H9 (cell line): ENCODE results near the gene ADISSP. TPM values are rescaled to one million over a fixed set of nuclear protein-coding genes. Genes with fewer than 3 reads are reported as not detected.

Experiments used
- DNase-seq: peaks from one replicate; pipeline ENCODE4 v3.0.0-alpha.2; 2017
- H2AFZ ChIP-seq: one replicate; pipeline ENCODE4 v1.6.1; 2013; ENCODE audit warnings: mild to moderate bottlenecking, low read length, control low read depth, moderate library complexity
- H2AK5ac ChIP-seq: 2 replicates; pipeline ENCODE4 v1.6.1; 2013; ENCODE audit warnings: low read length, control low read depth, mixed read lengths; ENCODE audit not compliant: insufficient read length
- H2BK120ac ChIP-seq: one replicate; pipeline ENCODE4 v1.6.1; 2013; ENCODE audit warnings: low read depth, mild to moderate bottlenecking, low read length, control low read depth, inconsistent platforms; ENCODE audit not compliant: poor library complexity, severe bottlenecking
- H2BK12ac ChIP-seq: 2 replicates; pipeline ENCODE4 v1.6.1; 2013; ENCODE audit warnings: low read length, control low read depth, mixed read lengths, low read depth; ENCODE audit not compliant: insufficient read length
- H2BK15ac ChIP-seq: 2 replicates; pipeline ENCODE4 v1.6.1; 2013; ENCODE audit warnings: low read depth, low read length, control low read depth
- H2BK20ac ChIP-seq: one replicate; pipeline ENCODE4 v1.6.1; 2013; ENCODE audit warnings: low read depth, mild to moderate bottlenecking, low read length, control low read depth, inconsistent platforms; ENCODE audit not compliant: poor library complexity, severe bottlenecking
- H2BK5ac ChIP-seq: 2 replicates; pipeline ENCODE4 v1.6.1; 2013; ENCODE audit warnings: low read length, control low read depth, mixed read lengths; ENCODE audit not compliant: insufficient read length
- H3K14ac ChIP-seq: 2 replicates; pipeline ENCODE4 v1.6.1; 2013; ENCODE audit warnings: low read length, control low read depth; ENCODE audit not compliant: insufficient read depth
- H3K18ac ChIP-seq: 2 replicates; pipeline ENCODE4 v1.6.1; 2013; ENCODE audit warnings: low read depth, mild to moderate bottlenecking, mixed read lengths, low read length, control low read depth; ENCODE audit not compliant: insufficient read length
- H3K23ac ChIP-seq: 2 replicates; pipeline ENCODE4 v1.6.1; 2013; ENCODE audit warnings: low read length, control low read depth, mixed read lengths, low read depth; ENCODE audit not compliant: insufficient read length
- H3K23me2 ChIP-seq: 2 replicates; pipeline ENCODE4 v1.6.1; 2013; ENCODE audit warnings: low read depth, mild to moderate bottlenecking, mixed read lengths, low read length, control low read depth; ENCODE audit not compliant: insufficient read length, poor library complexity, severe bottlenecking
- H3K27ac ChIP-seq: 2 replicates; pipeline ENCODE4 v1.5.1; 2013; ENCODE audit warnings: low read length, control low read depth, mixed read lengths, low read depth; ENCODE audit not compliant: insufficient read length
- H3K27me3 ChIP-seq: 2 replicates; pipeline ENCODE4 v1.6.1; 2013; ENCODE audit warnings: low read length, control low read depth, inconsistent platforms; ENCODE audit not compliant: insufficient read depth
- H3K4ac ChIP-seq: 2 replicates; pipeline ENCODE4 v1.6.1; 2013; ENCODE audit warnings: low read depth, mild to moderate bottlenecking, control low read depth, inconsistent platforms, low read length, moderate library complexity
- H3K4me1 ChIP-seq: 2 replicates; pipeline ENCODE4 v1.6.1; 2013; ENCODE audit warnings: low read length, control low read depth, inconsistent platforms; ENCODE audit not compliant: insufficient read depth
- H3K4me2 ChIP-seq: 2 replicates; pipeline ENCODE4 v1.6.1; 2013; ENCODE audit warnings: low read length, control low read depth, mixed read lengths; ENCODE audit not compliant: insufficient read length, insufficient read depth
- H3K56ac ChIP-seq: 2 replicates; pipeline ENCODE4 v1.6.1; 2013; ENCODE audit warnings: low read depth, mild to moderate bottlenecking, mixed read lengths, low read length, control low read depth; ENCODE audit not compliant: insufficient read length
- H3K79me1 ChIP-seq: 2 replicates; pipeline ENCODE4 v1.6.1; 2013; ENCODE audit warnings: low read depth, mild to moderate bottlenecking, moderate library complexity, low read length, control low read depth, inconsistent platforms; ENCODE audit not compliant: insufficient read depth, poor library complexity, severe bottlenecking
- H3K79me2 ChIP-seq: 2 replicates; pipeline ENCODE4 v1.6.1; 2013; ENCODE audit warnings: low read length, control low read depth, inconsistent platforms; ENCODE audit not compliant: insufficient read depth
- H3K9ac ChIP-seq: 2 replicates; pipeline ENCODE4 v1.6.1; 2013; ENCODE audit warnings: low read length, control low read depth, mixed read lengths; ENCODE audit not compliant: insufficient read length; ENCODE audit errors: extremely low read depth
- H3K9me3 ChIP-seq: one replicate; pipeline ENCODE4 v1.6.1; 2013; ENCODE audit warnings: low read depth, low read length, inconsistent platforms; ENCODE audit not compliant: control insufficient read depth
- H3T11ph ChIP-seq: one replicate; pipeline ENCODE4 v1.6.1; 2013; ENCODE audit warnings: mild to moderate bottlenecking, low read length, control low read depth, inconsistent platforms
- H4K20me1 ChIP-seq: one replicate; pipeline ENCODE4 v1.6.1; 2013; ENCODE audit not compliant: control insufficient read depth, insufficient read length, insufficient read depth
- H4K5ac ChIP-seq: 2 replicates; pipeline ENCODE4 v1.6.1; 2013; ENCODE audit warnings: low read depth, mild to moderate bottlenecking, mixed read lengths, low read length, control low read depth; ENCODE audit not compliant: insufficient read length
- H4K8ac ChIP-seq: replicated peaks from 2 replicates; pipeline ENCODE4 v1.6.1; 2013; ENCODE audit warnings: low read length, control low read depth, mixed read lengths, low read depth; ENCODE audit not compliant: insufficient read length
- H4K91ac ChIP-seq: 2 replicates; pipeline ENCODE4 v1.6.1; 2013; ENCODE audit warnings: low read depth, mild to moderate bottlenecking, moderate library complexity, mixed read lengths, low read length, control low read depth; ENCODE audit not compliant: insufficient read length
- H3K27ac Mint-ChIP-seq, 3 experiments: 2 replicates in 2 of 3; 3 replicates in 1 of 3; pipeline ENCODE4 v1.8.0; 2020 to 2021; ENCODE audit warnings: mixed read lengths in 3 of 3, mild to moderate bottlenecking in 1 of 3, moderate library complexity in 1 of 3
- H3K27me3 Mint-ChIP-seq: 2 replicates; pipeline ENCODE4 v1.8.0; 2021; ENCODE audit warnings: low read depth, mild to moderate bottlenecking, moderate library complexity, mixed read lengths
- H3K36me3 Mint-ChIP-seq, 3 experiments: 2 replicates in 2 of 3; 3 replicates in 1 of 3; pipeline ENCODE4 v1.8.0; 2020 to 2021; ENCODE audit warnings: low read depth in 3 of 3, mixed read lengths in 3 of 3; ENCODE audit not compliant: insufficient read depth in 1 of 3
- H3K4me1 Mint-ChIP-seq, 2 experiments: 2 replicates each; pipeline ENCODE4 v1.8.0; 2020; ENCODE audit warnings: mixed read lengths in 2 of 2
- H3K4me3 Mint-ChIP-seq, 2 experiments: 2 replicates in 1 of 2; 3 replicates in 1 of 2; pipeline ENCODE4 v1.8.0; 2020 to 2021; ENCODE audit warnings: mild to moderate bottlenecking in 2 of 2, mixed read lengths in 2 of 2, moderate library complexity in 1 of 2
- H3K9me3 Mint-ChIP-seq, 2 experiments: 2 replicates in 1 of 2; 3 replicates in 1 of 2; pipeline ENCODE4 v1.8.0; 2020; ENCODE audit warnings: mild to moderate bottlenecking in 2 of 2, mixed read lengths in 2 of 2, moderate library complexity in 1 of 2
- CTCF ChIP-seq: fragments of 200-600 bp; sonication (generic); conservative IDR thresholded peaks from 3 replicates; pipeline ENCODE4 v1.8.0; 2021; ENCODE audit warnings: antibody characterized with exemption, mild to moderate bottlenecking
- WGBS: extraction: QIAGEN DNeasy Blood & Tissue Kit; methylation state at CpG from one replicate; pipeline ENCODE4 v1.1.7; 2013; ENCODE audit warnings: missing lambda C conversion rate, low lambda C conversion rate, mixed read lengths; ENCODE audit not compliant: insufficient read length; ENCODE audit errors: extremely low coverage; 5-methylcytosine and 5-hydroxymethylcytosine counted together
- total RNA-seq: library from RNA; stranded (reverse); gene quantifications from 2 replicates; pipeline ENCODE4 v1.2.1, GENCODE V29; 2021

Gene ADISSP
- total RNA-seq, 1 experiment from 2014 or later: 80.9 TPM

DNA sequence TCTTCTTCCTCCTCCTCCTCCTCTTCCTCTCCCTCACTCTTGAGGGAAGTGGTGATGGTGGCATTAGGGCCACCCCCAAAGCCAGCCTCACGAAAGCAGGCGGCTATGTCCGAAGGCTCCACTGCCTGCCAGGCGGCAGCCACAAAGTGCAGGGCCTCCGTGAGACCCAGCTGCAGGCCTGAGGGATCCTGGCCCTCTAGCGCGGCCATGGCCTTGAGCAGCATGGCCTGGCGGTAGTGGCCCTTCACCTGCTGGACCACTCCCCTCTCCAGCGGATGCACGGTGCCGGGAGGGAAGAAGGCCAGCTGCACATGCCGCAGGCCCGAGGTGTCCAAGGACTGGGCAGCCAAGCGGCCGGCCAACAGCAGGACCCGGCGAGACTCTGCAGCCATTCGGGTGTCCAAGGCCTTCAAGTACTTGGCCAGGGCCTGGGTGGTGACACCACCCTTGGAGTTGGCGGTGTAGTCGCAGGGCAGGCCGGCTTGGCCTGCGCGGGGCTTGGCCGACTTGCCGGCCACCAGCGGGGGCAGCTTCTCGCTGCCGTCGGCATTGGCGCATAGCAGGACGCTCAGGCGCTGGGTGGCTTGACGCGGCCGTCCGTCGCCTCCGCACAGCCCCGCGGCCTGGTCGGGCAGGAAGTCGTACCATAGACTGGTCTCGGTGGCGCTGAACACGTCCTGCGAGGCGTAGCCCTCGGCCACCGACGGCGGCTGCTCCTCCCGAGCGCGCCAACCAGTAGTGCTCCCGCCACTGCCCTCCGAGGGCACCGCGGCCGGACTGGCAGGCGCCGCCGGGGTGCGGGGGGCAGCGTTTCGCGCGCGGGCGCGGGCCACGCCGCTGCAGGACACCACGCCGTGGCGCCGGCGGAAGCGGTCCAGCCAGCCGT, 17.9 kb upstream of the ADISSP start:
- Mint-ChIP-seq H3K27ac (no peak overlapping the region), H3K36me3 (peaks cover 5 to 12% (median 8%) of the 10 kb centered on the region in 3 experiments), H3K27me3 (peaks cover 27% of the 10 kb centered on the region), H3K9me3 (no peaks in the 10 kb centered on the region), H3K4me1 (peaks cover 21 to 31% of the 10 kb centered on the region in 2 experiments), H3K4me3 (peak overlapping the region; percentile 23 to 84; a peak in 3 of 5 replicates)
- no peak overlapping the region for H3T11ph ChIP-seq
- H3K79me1 ChIP-seq: no peaks in the 10 kb centered on the region
- H3K27ac ChIP-seq: no peak overlapping the region
- TF ChIP-seq CTCF: no peak
- H3K4me2 ChIP-seq: peak overlapping the region; percentile 77
- no peak overlapping the region for H4K91ac ChIP-seq
- H4K5ac ChIP-seq: no peak overlapping the region
- H3K56ac ChIP-seq: no peak overlapping the region
- H3K9me3 ChIP-seq: no peaks in the 10 kb centered on the region
- H3K23me2 ChIP-seq: peaks cover 10% of the 10 kb centered on the region
- no peak overlapping the region for H3K23ac ChIP-seq
- H2BK12ac ChIP-seq: no peak overlapping the region
- DNase-seq: no peak
- H3K14ac ChIP-seq: peak overlapping the region; percentile 86
- no peaks in the 10 kb centered on the region for H3K79me2 ChIP-seq
- H3K4me1 ChIP-seq: no peaks in the 10 kb centered on the region
- no peak overlapping the region for H2BK120ac ChIP-seq
- H2AK5ac ChIP-seq: no peak overlapping the region
- H3K4ac ChIP-seq: no peak overlapping the region
- H4K20me1 ChIP-seq: no peaks in the 10 kb centered on the region
- no peak overlapping the region for H2BK5ac ChIP-seq
- no peak overlapping the region for H2AFZ ChIP-seq
- no CpG with 5 or more reads among the region's 79 CpGs for WGBS
- H4K8ac ChIP-seq: no peak overlapping the region
- no peak overlapping the region for H2BK15ac ChIP-seq
- H3K18ac ChIP-seq: no peak overlapping the region
- H2BK20ac ChIP-seq: no peak overlapping the region
- H3K27me3 ChIP-seq: no peaks in the 10 kb centered on the region
- H3K9ac ChIP-seq: peak overlapping the region; percentile 62
